ENCODE measurements around the gene SHROOM2.

The SHROOM2 gene

DNA sequence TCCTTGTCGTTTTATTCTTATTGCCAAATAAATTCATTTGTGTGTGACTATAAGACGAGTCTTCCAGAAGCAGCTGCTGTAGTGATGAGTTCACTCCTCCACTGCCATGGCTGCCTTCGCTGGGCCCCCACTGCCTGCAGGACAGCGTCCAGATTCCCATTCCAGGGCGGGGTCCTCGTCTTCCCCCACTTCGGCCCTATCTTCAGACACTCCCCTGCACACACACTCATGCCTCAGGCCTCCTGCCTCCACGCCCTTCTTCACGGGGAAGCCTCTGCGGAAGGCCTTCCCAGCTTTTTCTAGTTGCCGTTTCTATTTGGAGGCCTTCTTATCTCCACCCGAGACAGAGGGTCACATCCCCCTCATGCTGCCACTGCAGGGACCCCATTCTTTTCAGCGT, 80.4 kb downstream of the SHROOM2 start:
- DNase-seq = no peak

GRCh38 chrX:9867226-9867625, 81.0 kb downstream of the SHROOM2 start:
- no peak for DNase-seq

DNA sequence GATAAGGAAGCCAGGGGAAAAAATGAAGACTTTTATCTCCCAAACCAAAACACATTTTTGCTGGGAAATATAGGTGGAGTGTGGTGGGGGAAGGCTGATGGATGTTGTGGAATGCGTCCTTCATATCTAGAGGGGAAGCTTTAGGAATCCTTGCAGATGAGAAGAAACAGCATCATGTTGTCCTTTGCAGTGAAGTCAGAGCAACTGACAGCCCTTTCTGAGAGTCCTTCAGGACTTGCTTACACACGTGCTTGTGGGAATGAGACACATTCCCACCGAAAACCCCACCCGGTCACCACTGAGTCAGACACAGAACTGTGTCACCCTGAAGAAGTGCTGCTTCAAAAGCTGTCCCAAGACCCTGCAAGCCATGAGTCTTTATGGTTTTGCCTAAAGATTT, 81.5 kb downstream of the SHROOM2 start:
- no peak for DNase-seq

GRCh38 chrX:9871701-9872268, 85.6 kb downstream of the SHROOM2 start:
- no peak for DNase-seq

GRCh38 chrX:9873360-9873759, 87.1 kb downstream of the SHROOM2 start:
- DNase-seq = no peak

- DNase-seq = peak in 3 of 5 donors; percentile 4 to 24 (median 23)
Measured at GRCh38 chrX:9873952-9874351, 87.7 kb downstream of the SHROOM2 start.

DNA sequence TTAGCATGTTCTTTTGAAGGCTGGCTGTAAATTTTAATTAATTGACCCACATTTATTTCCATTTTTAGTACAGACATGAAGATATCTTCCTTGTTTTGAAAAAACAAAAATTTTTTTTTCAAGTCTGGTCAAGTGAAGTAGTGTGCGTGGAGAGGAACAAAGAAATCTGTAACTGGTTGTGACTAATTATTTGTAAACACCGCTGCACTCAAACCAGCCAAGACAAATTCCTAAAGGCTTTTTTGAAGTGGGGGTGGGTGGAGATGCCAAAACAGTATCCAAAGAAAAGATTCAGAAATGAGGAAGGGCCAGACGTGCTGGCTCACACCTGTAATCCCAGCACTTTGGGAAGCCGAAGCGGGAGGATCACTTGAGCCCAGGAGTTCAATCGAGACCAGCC, 88.3 kb downstream of the SHROOM2 start:
- no peak for DNase-seq

DNA sequence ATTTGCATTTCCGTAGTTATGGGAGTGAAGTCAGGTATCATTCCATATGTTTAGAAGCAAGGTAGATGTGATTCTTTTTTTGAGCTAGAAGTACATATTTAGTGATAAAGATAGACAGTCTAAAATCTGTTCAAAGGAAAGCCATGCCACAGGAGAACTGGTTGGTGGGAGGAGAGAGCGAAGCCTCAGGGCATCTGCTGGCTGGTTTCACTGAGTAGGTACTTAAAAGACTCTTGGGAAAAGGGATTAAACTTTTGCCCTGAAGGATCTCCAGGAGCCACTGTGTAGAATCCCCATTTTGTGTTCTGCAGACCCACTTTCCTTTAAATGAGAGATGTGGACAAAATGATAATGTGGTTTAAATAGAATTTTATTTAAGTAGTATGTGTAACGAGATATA, 89.6 kb downstream of the SHROOM2 start:
- DNase-seq = no peak

DNA sequence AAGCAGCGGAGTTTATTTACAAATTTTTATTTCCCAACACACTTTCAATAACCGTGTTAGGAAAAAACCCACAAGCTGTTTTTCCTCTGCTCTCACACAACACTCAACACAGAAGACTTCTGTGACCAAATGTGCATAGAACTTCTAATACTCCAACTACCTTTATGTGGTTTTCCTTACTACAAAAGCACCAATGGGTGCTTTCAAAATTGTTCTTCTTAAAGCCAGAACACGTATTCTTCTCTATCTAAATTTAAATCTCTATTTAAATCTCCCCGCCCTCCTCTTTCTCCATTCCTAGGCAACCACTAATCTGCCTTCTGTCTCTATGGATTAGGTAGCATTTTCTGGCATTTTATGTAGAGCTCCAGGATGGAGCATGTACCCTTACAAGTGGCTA, 90.0 kb downstream of the SHROOM2 start:
- DNase-seq = no peak

DNA sequence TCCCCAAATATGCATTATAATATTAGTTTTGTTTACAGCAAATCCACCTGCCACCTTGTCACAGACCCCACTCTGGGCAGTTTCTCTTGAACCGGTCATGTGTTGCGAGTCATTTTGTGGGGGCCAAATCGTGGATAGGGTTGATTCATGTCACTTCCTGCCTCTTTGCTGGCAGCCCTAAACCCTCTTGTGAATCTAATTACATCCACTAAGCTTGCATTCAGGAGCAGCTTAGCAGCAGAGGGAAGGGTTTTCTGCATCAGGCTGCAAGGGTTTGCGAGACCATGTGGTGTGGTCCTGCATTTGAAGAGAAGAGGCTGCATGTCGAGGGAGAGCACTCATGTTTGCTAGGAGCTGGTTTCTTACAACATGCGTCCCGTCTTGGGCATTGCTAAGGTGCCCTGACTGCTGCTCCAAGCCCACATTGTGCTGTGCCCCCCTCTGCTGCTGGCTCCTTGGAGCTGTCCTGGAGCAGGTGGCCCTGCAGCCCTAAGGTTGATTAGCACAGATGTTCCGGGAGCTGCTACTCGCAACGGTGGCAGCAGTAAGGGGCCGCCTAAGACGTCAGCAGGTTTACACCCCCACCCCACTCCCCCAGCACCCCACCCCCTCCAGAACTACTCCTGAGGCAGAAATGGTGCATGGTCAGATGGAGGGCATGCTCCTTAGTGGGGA, 92.1 kb downstream of the SHROOM2 start:
- no peak for DNase-seq

- DNase-seq = no peak
Measured at GRCh38 chrX:9880237-9880636, 94.0 kb downstream of the SHROOM2 start.

- DNase-seq = no peak
Measured at GRCh38 chrX:9880870-9881269, 94.6 kb downstream of the SHROOM2 start.

- no peak for DNase-seq
Measured at GRCh38 chrX:9882669-9883446, 96.6 kb downstream of the SHROOM2 start.

- no peak for DNase-seq
Measured at GRCh38 chrX:9884031-9884779, 98.0 kb downstream of the SHROOM2 start.

DNA sequence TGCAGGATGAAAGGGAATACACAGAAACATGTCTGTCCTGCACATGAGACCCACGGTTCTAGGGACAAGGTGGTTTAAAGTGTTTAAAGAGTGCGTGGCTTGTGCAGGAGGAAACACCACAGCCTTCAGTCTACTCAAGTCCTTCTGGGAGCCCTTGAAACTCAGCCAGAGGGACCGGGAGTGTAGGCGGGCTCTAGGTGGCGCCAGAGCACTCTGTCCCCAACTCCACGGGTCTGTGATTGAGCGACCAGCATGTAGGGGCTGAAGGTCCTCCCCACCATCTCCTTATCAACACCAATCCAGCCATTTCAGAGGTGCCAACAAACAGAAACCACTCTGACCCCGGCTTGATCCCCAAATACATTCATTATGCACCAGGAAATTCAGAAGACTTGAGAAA, 98.9 kb downstream of the SHROOM2 start:
- DNase-seq = peak in 3 of 5 donors; percentile 4 to 45 (median 12)

DNA sequence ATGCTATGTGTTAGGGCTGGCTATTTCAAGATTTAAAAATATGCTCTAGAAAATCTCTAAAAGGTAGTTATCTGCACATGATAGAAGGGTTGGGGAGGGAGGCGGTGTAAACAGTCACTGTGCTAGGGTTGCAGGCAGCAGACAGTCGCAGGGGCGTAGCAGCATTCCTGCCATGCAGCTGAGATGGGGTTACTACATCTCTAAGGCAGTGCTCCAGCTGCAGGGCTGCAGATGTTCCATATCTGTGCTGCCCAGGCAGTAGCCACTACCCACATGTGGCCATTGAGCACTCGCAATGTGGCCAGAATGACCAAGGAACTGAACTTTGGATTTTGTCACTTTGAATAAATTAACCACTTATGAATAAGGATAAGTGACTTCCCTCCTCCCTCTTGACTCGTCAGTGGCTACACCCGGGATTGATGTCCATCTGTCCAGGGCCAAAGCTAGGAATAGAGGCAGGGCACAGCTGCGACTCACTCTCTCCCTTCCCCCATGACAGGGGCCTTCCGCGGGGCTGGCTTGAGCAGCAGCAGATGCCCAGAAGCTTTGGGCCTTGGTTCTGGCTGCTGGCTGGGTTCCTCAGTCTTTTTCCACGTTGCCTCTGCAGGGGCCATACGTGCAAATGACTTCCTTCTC, 101.5 kb downstream of the SHROOM2 start:
- no peak for DNase-seq

GRCh38 chrX:9888953-9889470, 102.8 kb downstream of the SHROOM2 start:
- no peak for DNase-seq

GRCh38 chrX:9890681-9891091, 104.5 kb downstream of the SHROOM2 start:
- no peak for DNase-seq

GRCh38 chrX:9895225-9895912, 109.1 kb downstream of the SHROOM2 start:
- no peak for DNase-seq

GRCh38 chrX:9897761-9898161, 111.5 kb downstream of the SHROOM2 start:
- DNase-seq = no peak

DNA sequence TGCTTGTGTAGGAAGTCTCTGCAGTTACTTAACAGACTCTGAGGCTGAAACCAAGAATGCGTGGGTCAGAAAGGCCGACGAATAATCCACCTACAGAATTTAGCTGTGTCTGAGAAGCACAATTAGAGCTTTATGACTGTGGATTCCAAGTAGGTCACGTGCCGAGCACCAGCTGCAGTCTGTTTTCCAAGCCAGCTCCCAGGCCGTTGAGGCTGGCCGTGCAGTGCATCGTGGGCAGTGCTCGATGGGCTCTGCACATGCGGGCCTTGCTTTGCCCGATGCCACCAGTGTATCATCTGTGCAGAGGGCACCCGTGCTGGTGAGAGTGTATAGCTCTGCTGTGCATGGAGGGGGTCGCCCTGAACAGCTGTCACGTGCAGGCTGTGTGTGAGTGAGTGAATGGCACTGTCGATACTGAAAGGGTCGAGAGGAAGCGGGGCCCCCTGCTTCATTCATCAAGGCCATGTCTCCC, 113.4 kb downstream of the SHROOM2 start:
- peak in 1 of 5 donors; percentile 9 for DNase-seq

- no peak for DNase-seq
Measured at GRCh38 chrX:9902656-9903055, 116.4 kb downstream of the SHROOM2 start.

All from T-helper 1 cell (primary cell).